Adipose tissue (tissue), 3 donors: ENCODE measurements around the gene RIC8A. TPM values are rescaled to one million over a fixed set of nuclear protein-coding genes. Genes with fewer than 3 reads are reported as not detected.

Source experiments
- H3K27ac ChIP-seq: one replicate; pipeline ENCODE4 v1.5.1; 2013; ENCODE audit warnings: low read depth, low read length
- WGBS, 3 donors: extraction: QIAGEN DNeasy Blood & Tissue Kit; methylation state at CpG; one replicate each; pipeline ENCODE4 v1.1.7; 2013; 5-methylcytosine and 5-hydroxymethylcytosine counted together
- polyA plus RNA-seq, 3 donors: library from polyadenylated mRNA; stranded (reverse); fragments of 200-250 nt; gene quantifications; one replicate each; pipeline ENCODE4 v1.2.3, GENCODE V29; 2013
- donor health status: healthy with polysubstance abuse.
- donor health status: Bipolar disorder and iron deficiency.
- donor health status: healthy.

Gene RIC8A
- polyA plus RNA-seq, 3 donors, result 37.9 to 55.3 (median 48.1) TPM

DNA sequence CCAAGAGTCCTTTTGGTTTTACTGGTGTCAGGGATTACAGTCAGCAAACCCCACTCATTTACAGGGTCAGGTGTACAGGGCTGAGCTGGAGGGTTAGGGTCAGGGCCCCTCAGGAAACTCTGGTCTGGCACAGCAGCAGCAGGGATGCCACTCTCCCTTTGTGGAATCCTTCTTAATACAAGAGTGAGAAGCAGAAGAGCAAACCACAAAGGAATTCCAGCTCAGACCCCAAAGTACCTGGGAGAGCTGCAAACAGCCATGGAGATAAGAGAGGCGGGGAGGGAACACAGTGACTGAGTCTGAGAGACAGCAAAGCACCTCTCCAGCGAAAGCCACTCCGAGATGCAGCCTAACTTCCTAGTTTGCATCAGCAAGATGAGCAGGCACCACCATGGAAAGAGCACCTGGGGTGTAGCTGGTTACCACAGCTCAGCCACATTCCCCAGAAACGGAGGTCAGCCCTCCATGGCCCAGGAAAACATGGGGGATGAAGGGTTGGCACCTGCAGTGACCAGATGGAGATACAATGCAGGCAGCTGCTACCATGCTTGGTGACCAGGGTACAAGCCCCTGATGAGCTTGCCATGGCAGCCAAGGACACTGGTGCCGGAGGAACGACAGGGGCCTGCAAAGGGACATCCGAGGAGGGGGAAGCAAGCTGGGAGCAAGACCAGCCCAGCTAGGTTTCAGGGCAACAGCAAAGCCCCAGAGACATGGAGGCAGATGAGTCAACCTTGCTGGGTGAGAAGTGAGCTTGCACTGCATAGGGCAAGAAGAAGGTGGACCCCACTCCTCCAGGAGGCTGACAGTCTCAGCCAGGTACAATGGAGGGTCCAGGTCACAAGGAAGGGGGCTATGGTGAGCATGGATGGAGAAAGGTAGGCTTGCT lies 4.2 kb upstream of the RIC8A start:
- WGBS, 3 donors, result 84 to 90% (median 85%) methylated on average over 7 of the region's 7 CpGs
- no peak overlapping the region for H3K27ac ChIP-seq

GRCh38 chr11:203945-204586 lies 3.4 kb upstream of the RIC8A start:
- no peak overlapping the region for H3K27ac ChIP-seq
- WGBS, 3 donors, result 87 to 95% (median 91%) methylated on average over 4 of the region's 4 CpGs

GRCh38 chr11:204587-205109 lies 2.9 kb upstream of the RIC8A start:
- WGBS, 3 donors, result 73 to 88% (median 83%) methylated on average over 11 to 12 of the region's 12 CpGs
- H3K27ac ChIP-seq, result no peak overlapping the region

- WGBS, 3 donors, result 80 to 90% (median 83%) methylated on average over 16 of the region's 16 CpGs
- H3K27ac ChIP-seq, result no peak overlapping the region
Observed at GRCh38 chr11:205221-206001, 2.1 kb upstream of the RIC8A start.

DNA sequence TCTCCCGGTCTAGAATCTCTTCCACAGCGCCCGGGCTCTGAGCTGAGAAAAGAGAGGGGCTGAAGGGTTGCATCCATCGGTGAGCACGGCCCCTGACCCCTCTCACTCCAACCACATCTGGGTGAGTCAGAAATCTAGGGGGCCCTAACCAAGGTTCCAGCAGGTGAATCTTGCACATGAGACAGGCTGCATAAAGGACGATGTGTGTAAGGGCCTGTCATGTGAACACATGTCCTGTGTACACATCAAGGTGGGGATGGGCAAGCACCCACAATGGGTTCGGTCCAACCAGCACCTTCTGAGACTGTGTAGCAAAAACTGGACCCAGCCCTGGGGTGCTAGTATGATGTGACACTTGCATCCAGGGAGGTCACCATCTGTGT lies 1.5 kb upstream of the RIC8A start:
- 62 to 88% (median 79%) methylated on average over 7 of the region's 7 CpGs for WGBS, 3 donors
- no peak overlapping the region for H3K27ac ChIP-seq

DNA sequence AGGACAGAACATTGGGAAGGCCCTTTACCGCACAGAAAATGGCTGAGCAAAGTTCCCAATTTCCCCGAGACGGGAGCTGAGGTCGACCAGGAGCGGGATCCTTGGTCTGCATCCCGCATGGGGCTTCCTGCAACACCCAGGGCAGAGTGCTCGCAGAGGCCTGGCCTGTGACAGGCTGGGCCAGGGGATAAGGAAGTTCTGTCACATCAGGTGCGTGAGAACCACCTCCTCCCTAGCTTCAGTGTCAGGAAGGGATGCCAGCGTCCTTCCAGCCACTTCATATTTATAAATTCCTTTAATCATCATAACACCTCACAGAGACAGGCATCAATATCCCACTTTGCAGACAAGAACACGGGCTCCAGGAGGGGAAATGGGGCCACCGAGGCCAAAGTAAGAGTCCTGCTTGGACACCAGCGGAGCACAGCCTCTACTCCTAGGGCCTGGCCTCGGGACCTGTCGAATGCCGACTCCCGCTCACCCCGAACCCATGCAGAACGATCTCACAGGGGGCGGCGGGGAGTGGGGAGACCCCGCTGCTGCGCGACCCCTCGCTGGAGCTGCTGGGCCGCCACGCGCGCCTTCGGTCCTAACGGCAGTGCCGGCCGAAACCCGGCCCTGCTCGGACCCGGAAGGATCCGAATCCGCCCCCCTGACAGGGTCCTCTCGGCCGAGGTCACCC lies 841 bp upstream of the RIC8A start:
- peak overlapping the region; percentile 49 for H3K27ac ChIP-seq
- 1 to 2% (median 2%) methylated on average over 33 to 39 of the region's 39 CpGs for WGBS, 3 donors

DNA sequence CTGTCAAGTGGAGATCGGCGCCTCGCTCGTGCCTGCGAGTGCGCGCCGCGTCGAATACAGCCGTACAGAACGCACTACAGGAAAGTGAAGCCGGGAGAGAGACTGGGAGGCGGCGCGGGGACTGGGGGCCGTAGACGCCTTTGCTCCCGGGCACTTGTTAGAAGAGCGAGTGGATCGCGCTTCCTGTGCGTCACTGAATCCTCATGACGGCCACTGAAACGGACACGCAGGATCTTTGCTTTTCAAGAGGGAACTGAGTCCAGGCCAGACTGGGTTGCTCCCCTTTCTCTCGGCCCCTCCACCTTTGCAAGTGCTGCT lies 314 bp downstream of the RIC8A start:
- WGBS, 3 donors, result 0 to 2% (median 0%) methylated on average over 27 of the region's 27 CpGs
- H3K27ac ChIP-seq, result peak overlapping the region; percentile 81

DNA sequence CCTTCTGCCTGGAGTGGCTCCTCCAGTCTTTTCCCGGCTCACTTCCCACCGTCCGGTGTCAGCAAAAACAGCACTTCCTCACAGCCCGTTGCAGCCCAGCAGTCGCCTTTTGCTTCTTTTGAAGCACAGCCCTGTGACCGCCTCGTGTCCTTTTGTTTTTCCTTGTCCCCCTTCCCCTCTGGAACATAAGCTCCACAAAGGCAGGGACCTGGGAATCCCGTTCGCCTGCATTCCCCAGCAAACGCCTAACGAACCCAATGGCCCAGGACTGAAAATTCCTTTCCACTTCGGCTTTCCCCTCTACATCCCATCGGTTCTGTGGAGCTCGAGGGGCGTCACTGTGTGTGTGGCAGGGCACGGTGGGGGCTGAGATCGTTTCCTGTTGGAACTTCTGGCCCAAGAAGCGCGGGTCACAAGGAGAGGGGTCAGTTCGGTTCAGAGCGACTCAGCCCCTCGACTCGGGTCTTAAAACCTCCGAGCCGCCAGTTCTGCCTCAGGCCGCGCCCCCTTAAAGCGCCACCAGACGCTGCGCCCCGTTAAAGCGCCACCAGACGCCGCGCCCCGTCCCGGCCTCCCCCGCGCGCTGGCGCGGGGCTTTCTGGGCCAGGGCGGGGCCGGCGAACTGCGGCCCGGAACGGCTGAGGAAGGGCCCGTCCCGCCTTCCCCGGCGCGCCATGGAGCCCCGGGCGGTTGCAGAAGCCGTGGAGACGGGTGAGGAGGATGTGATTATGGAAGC lies 841 bp downstream of the RIC8A start:
- H3K27ac ChIP-seq, result peak overlapping the region; percentile 81
- WGBS, 3 donors, result 0% methylated on average over 57 of the region's 57 CpGs

- H3K27ac ChIP-seq, result peak overlapping the region; percentile 81
- WGBS, 3 donors, result 0% methylated on average over 26 of the region's 26 CpGs
Observed at GRCh38 chr11:208917-209260, 1.4 kb downstream of the RIC8A start.

DNA sequence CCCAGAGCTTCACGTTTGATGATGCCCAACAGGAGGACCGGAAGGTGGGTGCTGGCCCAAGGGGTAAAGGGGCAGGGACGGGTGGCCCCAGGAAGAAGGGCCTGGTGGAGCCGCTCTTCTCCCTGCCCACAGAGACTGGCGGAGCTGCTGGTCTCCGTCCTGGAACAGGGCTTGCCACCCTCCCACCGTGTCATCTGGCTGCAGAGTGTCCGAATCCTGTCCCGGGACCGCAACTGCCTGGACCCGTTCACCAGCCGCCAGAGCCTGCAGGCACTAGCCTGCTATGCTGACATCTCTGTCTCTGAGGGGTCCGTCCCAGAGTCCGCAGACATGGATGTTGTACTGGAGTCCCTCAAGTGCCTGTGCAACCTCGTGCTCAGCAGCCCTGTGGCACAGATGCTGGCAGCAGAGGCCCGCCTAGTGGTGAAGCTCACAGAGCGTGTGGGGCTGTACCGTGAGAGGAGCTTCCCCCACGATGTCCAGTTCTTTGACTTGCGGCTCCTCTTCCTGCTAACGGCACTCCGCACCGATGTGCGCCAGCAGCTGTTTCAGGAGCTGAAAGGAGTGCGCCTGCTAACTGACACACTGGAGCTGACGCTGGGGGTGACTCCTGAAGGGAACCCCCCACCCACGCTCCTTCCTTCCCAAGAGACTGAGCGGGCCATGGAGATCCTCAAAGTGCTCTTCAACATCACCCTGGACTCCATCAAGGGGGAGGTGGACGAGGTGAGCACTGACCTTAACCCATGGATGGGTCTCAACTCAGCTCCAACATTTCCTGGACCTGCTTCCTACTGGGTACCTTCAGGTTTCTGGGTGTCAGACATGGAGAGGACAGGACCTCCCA lies 2.0 kb downstream of the RIC8A start:
- no peak overlapping the region for H3K27ac ChIP-seq
- 49 to 52% (median 51%) methylated on average over 28 to 29 of the region's 29 CpGs for WGBS, 3 donors

GRCh38 chr11:210122-210802 lies 2.8 kb downstream of the RIC8A start:
- H3K27ac ChIP-seq, result no peak overlapping the region
- WGBS, 3 donors, result 85 to 87% (median 87%) methylated on average over 9 of the region's 9 CpGs

DNA sequence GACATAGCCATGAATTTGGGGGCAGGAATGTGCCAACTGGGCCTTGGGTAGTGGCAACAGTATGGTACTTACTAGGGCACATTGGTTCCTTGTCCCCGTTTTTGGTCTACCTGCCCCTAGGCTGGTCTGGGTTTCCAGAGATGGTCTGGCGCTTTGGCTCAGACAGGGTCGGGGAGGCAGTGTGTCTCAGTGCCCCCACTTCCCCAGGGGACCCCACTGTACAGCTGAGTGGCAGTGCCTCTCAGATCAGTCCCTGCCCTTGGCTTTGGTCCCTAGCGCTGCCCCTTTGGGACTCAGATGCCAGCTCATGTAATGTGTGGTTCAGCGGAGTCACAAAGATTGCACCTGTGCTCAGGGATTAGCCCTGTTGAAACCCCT lies 3.3 kb downstream of the RIC8A start:
- 86 to 93% (median 89%) methylated on average over 5 of the region's 5 CpGs for WGBS, 3 donors
- no peak overlapping the region for H3K27ac ChIP-seq

DNA sequence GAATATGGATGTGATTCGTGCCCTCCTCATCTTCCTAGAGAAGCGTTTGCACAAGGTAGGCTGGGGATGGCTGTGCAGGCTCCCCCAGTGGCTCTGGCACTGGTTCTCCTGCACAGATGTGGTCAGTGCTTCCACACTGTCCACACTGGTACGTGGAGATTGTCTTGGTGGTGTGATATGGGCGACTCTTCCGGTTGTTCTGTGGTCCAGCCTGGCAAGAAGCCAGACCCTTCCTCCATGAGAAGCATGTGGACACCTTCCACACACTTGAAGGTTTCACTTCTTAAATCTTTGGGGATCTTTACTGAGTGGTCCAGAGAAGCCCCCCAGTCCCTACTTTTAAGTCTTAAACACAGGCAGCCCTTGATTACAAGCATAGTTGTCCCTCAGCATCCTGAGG lies 3.8 kb downstream of the RIC8A start:
- WGBS, 3 donors, result 65 to 76% (median 73%) methylated on average over 5 of the region's 5 CpGs
- no peak overlapping the region for H3K27ac ChIP-seq

- 85 to 93% (median 90%) methylated on average over 9 of the region's 9 CpGs for WGBS, 3 donors
- H3K27ac ChIP-seq, result no peak overlapping the region
Observed at GRCh38 chr11:211741-212140, 4.2 kb downstream of the RIC8A start.

GRCh38 chr11:212150-213100 lies 4.9 kb downstream of the RIC8A start:
- no peak overlapping the region for H3K27ac ChIP-seq
- WGBS, 3 donors, result 89 to 94% (median 90%) methylated on average over 17 of the region's 17 CpGs

DNA sequence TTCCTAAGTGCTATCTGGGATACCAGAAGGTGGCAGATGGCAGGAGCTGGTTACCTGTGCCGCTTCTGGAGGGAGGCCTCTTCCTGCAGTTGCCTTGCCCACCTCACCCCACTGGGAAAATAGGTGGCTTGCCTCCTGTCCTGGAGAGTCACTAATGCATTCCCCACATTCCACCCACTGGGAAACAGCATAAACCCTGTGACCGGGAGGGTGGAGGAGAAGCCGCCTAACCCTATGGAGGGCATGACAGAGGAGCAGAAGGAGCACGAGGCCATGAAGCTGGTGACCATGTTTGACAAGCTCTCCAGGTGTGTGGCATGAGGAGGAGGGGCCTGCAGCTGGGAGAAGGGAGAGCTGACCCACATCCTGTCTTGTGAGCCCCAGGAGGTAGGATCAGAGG lies 5.6 kb downstream of the RIC8A start:
- WGBS, 3 donors, result 87 to 90% (median 90%) methylated on average over 4 of the region's 4 CpGs
- no peak overlapping the region for H3K27ac ChIP-seq
